B cell (primary cell): ENCODE results near the gene AP1S2.

ENCODE experiments used
- CTCF ChIP-seq: fragments of 200-600 bp; IDR thresholded peaks from one replicate; pipeline ENCODE4 v1.8.0; 2022; ENCODE audit warnings: antibody characterized with exemption, mild to moderate bottlenecking
- EZH2 ChIP-seq: IDR thresholded peaks from 2 replicates; pipeline ENCODE4 v1.6.1; 2012; ENCODE audit warnings: borderline replicate concordance, low read depth, mild to moderate bottlenecking, moderate library complexity, low read length; ENCODE audit not compliant: insufficient read depth, poor library complexity, severe bottlenecking

GRCh38 chrX:15789979-15790768, 64.4 kb downstream of the AP1S2 start, which contains the start of gene ZRSR2:
- TF ChIP-seq CTCF (no peak), EZH2 (no peak)
